Measurements from ENCODE around the gene SRR. TPM values are rescaled to one million over a fixed set of nuclear protein-coding genes. Genes with fewer than 3 reads are reported as not detected.

The SRR gene
- total and polyA plus RNA-seq, 2 donors (not counting 3 experiments of a cell fraction or from before 2014, with no cell fraction given), result 13.7 to 20.1 TPM

GRCh38 chr17:2365132-2365531 is 61.4 kb downstream of the SRR start:
- Histone ChIP-seq H3K4me1 (ENCODE audit: control insufficient read depth, extremely low read depth, insufficient read depth, low read length) (peaks cover 9% of the 10 kb centered on the region), H3K27me3 (ENCODE audit: control insufficient read depth in 2 of 2, insufficient read depth in 2 of 2, low read length in 2 of 2) (no peaks in the 10 kb centered on the region), H3K9ac (replicated peaks; ENCODE audit: extremely low read depth, insufficient read depth, low read length) (no peak overlapping the region), H3K4me3 (replicated peaks in 1 of 3; ENCODE audit: insufficient read depth in 1 of 3, low read depth in 1 of 3, low read length in 3 of 3) (no peak overlapping the region), H3K9me1 (replicated peaks; ENCODE audit: control insufficient read depth, extremely low read depth, insufficient read depth, low read length) (no peaks in the 10 kb centered on the region), H4K20me1 (replicated peaks; ENCODE audit: control insufficient read depth, extremely low read depth, insufficient read depth, low read length) (no peaks in the 10 kb centered on the region), H3K9me3 (replicated peaks; ENCODE audit: control insufficient read depth, insufficient read depth, low read length) (no peaks in the 10 kb centered on the region), H3K36me3 (ENCODE audit: control insufficient read depth in 2 of 2, extremely low read depth in 1 of 2, insufficient read depth in 2 of 2, low read length in 2 of 2) (peaks cover 0 to 26% of the 10 kb centered on the region in 2 experiments), H3K4me2 (ENCODE audit: insufficient read depth, low read length) (no peak overlapping the region), H2AFZ (ENCODE audit: low read depth, low read length) (no peak overlapping the region), H3K27ac (ENCODE audit: insufficient read depth, low read depth, low read length) (no peak overlapping the region), H3K79me2 (ENCODE audit: control insufficient read depth, insufficient read depth, low read length) (no peaks in the 10 kb centered on the region)
- TF ChIP-seq, protein P1, sequence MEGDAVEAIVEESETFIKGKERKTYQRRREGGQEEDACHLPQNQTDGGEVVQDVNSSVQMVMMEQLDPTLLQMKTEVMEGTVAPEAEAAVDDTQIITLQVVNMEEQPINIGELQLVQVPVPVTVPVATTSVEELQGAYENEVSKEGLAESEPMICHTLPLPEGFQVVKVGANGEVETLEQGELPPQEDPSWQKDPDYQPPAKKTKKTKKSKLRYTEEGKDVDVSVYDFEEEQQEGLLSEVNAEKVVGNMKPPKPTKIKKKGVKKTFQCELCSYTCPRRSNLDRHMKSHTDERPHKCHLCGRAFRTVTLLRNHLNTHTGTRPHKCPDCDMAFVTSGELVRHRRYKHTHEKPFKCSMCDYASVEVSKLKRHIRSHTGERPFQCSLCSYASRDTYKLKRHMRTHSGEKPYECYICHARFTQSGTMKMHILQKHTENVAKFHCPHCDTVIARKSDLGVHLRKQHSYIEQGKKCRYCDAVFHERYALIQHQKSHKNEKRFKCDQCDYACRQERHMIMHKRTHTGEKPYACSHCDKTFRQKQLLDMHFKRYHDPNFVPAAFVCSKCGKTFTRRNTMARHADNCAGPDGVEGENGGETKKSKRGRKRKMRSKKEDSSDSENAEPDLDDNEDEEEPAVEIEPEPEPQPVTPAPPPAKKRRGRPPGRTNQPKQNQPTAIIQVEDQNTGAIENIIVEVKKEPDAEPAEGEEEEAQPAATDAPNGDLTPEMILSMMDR (IDR thresholded peaks at IDR 0.05; ENCODE audit: extremely low read depth in 1 of 2, insufficient read depth in 1 of 2, low read depth in 1 of 2, low read length in 2 of 2), result no peak
- TF ChIP-seq MYC (IDR thresholded peaks at IDR 0.05; ENCODE audit: low read depth, low read length) (no peak), MAX (IDR thresholded peaks at IDR 0.05; ENCODE audit: insufficient read depth, insufficient read length) (no peak), FOS (IDR thresholded peaks at IDR 0.05; ENCODE audit: borderline replicate concordance, insufficient read depth, low read length) (no peak), POLR2AphosphoS5 (IDR thresholded peaks at IDR 0.05; ENCODE audit: insufficient read depth, low read depth, low read length) (no peak), POLR2A (IDR thresholded peaks at IDR 0.05; ENCODE audit: low read depth, low read length) (no peak), GATA2 (IDR thresholded peaks at IDR 0.05; ENCODE audit: insufficient read depth, insufficient read length, low read depth, low read length) (no peak), EZH2 (IDR thresholded peaks at IDR 0.05; ENCODE audit: borderline replicate concordance, low read depth, low read length, severe bottlenecking) (no peak), JUN (IDR thresholded peaks at IDR 0.05; ENCODE audit: borderline replicate concordance, insufficient read depth, insufficient read length, low read depth) (no peak)
- no TSS peak for BruUV-seq (replicated peaks)
- FAIRE-seq, result no peak
- dilution Hi-C loops (cut with MboI; ENCODE audit: extremely low pct_ligation_motif_present, low sequenced_read_pairs) (no loop called here), intact Hi-C loops (cut with micrococcal nuclease) (no loop called here)
- ChIA-PET POLR2A (no interaction called here), CTCF (interaction anchor here (1.2 kb wide), 1 partner anchor 14 kb away, joined by 3 read pairs; no protein-coding TSS in a partner anchor)
- no peak for DNase-seq (ENCODE audit: low read depth, low spot score)

Measured in endothelial cell of umbilical vein (primary cell).